Measurements from ENCODE around the gene BABAM2.

DNA sequence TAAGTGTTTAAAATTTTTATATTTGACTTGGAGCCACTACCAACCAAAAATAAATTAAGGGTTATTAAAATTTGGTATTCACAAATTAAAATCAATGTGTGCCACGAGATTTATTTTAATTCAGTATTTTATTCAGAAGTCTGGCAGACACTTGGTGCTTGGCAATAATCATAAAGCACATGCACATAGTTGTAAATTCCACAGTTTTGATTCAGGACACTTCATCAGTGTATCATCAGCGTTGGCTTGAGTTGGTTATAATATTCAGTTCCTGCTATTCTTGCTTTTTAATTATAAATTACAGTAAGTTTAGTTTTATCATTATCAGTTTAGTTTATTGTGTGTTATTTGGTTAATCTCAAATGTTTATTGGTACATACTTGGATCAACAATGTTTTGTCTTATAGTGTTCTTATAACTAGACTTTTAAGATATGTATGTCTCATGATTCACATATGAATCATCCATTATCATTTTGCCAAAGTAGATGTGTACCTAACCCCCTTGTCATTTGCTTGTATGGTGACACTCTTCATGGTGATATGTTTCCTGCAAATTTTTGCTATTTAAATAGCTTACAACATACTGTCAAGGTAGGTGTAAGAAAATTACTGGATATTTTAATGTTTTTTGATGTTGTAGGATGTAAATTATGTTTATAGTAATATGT lies 237.9 kb downstream of the BABAM2 start:
- TF ChIP-seq, protein P1, sequence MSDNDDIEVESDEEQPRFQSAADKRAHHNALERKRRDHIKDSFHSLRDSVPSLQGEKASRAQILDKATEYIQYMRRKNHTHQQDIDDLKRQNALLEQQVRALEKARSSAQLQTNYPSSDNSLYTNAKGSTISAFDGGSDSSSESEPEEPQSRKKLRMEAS (IDR thresholded peaks at IDR 0.05): no peak
- TF ChIP-seq HNF4G (IDR thresholded peaks at IDR 0.05): no peak

Data from liver (tissue), 2 donors.